Heart right ventricle (tissue), 16 donors: ENCODE results near the gene PTPRM. TPM values are rescaled to one million over a fixed set of nuclear protein-coding genes. Genes with fewer than 3 reads are reported as not detected.

Source experiments
- ATAC-seq, 8 donors: fragments of 200-7000 bp; cut with Tn5 transposase; one replicate each; pipeline ENCODE4 v1.9.1; 2020; ENCODE audit warnings: mild to moderate bottlenecking in 8 of 8, moderate library complexity in 8 of 8, moderate number of reproducible peaks in 1 of 8
- DNase-seq, 2 donors: peaks; one replicate each; pipeline ENCODE4 v3.0.0-alpha.2; 2020
- H3K27ac ChIP-seq, 10 donors: fragments of 200-600 bp; sonication (generic) in 2 of 10; one replicate each; pipeline versions ENCODE4 v1.5.0 to v1.8.0; 2020 to 2022; ENCODE audit warnings: mild to moderate bottlenecking in 3 of 10
- H3K27me3 ChIP-seq, 7 donors: fragments of 200-600 bp; one replicate each; pipeline ENCODE4 v1.8.0; 2021 to 2022; ENCODE audit warnings: mild to moderate bottlenecking in 2 of 7
- H3K36me3 ChIP-seq, 9 donors: fragments of 200-600 bp; sonication (generic) in 1 of 9; one replicate each; pipeline versions ENCODE4 v1.5.0 to v1.8.0; 2020 to 2022; ENCODE audit warnings: mild to moderate bottlenecking in 2 of 9
- H3K4me1 ChIP-seq, 9 donors: fragments of 200-600 bp; sonication (generic) in 1 of 9; one replicate each; pipeline versions ENCODE4 v1.5.0 to v1.8.0; 2020 to 2022; ENCODE audit warnings: mild to moderate bottlenecking in 4 of 9
- H3K4me3 ChIP-seq, 10 donors: fragments of 200-600 bp; sonication (generic) in 2 of 10; one replicate each; pipeline versions ENCODE4 v1.5.0 to v1.8.0; 2020 to 2022; ENCODE audit warnings: mild to moderate bottlenecking in 7 of 10, moderate library complexity in 2 of 10
- H3K9me3 ChIP-seq, 11 donors: fragments of 200-600 bp in 10 of 11; sonication (generic) in 2 of 11; one replicate each; pipeline versions ENCODE4 v1.5.0 to v1.8.0; 2013 to 2022; ENCODE audit warnings: mild to moderate bottlenecking in 2 of 11, control low read depth in 1 of 11, moderate library complexity in 1 of 11
- CTCF ChIP-seq, 9 donors: fragments of 200-600 bp; sonication (generic) in 2 of 9; IDR thresholded peaks; one replicate each; pipeline versions ENCODE4 v1.5.0 to v1.8.0; 2021 to 2022; ENCODE audit warnings: antibody characterized with exemption in 9 of 9, mild to moderate bottlenecking in 5 of 9, moderate library complexity in 1 of 9
- WGBS, 2 donors: extraction: QIAGEN DNeasy Blood & Tissue Kit; methylation state at CpG; one replicate each; pipeline ENCODE4 v1.1.7; 2013; ENCODE audit warnings: inconsistent platforms in 1 of 2; 5-methylcytosine and 5-hydroxymethylcytosine counted together
- intact Hi-C, 10 donors: fragments of 100-400 bp; cut with DNase I; formaldehyde crosslinking; loops; one replicate each; pipeline versions ENCODE4 v1.11.1 to v1.14.2; 2022
- polyA plus RNA-seq, 2 donors: library from polyadenylated mRNA; stranded (reverse); fragments of 200-250 nt; gene quantifications; one replicate each; pipeline ENCODE4 v1.2.3, GENCODE V29; 2013
- total RNA-seq, 10 donors: library from RNA; stranded (reverse); fragmentation: NEBNext Ultra II Directional in 3 of 10; extraction: Animal tissue kit (Norgen Biotek cat#: 25700) in 3 of 10; gene quantifications; one replicate each; pipeline versions ENCODE4 v1.2.1 to v1.2.4, GENCODE V29; 2021 to 2023
- donor health status: Arrhythmogenic right ventricular cardiomyopathy.
- donor health status: ischemic (EF 13 %, LVEDD 7.1; RV severe dilation, severe dysfunction).
- donor health status: healthy with polysubstance abuse.
- donor health status: DM: no; HTN: yes; CAD: no.
- donor health status: DM: no; HTN: no; CAD: no.
- donor health status: ischemic (EF 25% LVEDD 6.9; RV normal size, moderate dysfunction).
- donor health status: ischemic (EF 25% LVEDD 5.7; RV mildly dilated, moderate dysfunction).
- donor health status: healthy.
- donor health status: DM: yes; HTN: yes; CAD: no.
- donor health status: Ischemic cardiomyopathy.
- donor health status: ischemic (EF 35%, LVEDD 5.7; RV mildly dilated, moderate dysfunction).
- donor health status: nonischemic (EF 11% LVEDD 7.7; RV severe dilation, severe dysfunction).
- donor health status: DM: yes; HTN: yes; CAD: no.
- donor health status: PGD.
- donor health status: ischemic (EF 29% LVEDD 5.4; RV normal size, mild dysfunction).
- donor health status: nonischemic (EF 23%, LVEDD 6.1; RV moderate dilation, normal function).

Gene PTPRM
- total and polyA plus RNA-seq, 12 donors, result 81.7 to 170 (median 132) TPM

GRCh38 chr18:8301427-8302172 is 734.5 kb downstream of the PTPRM start:
- Histone ChIP-seq H3K27ac (no peak overlapping the region), H3K9me3 (no peaks in the 10 kb centered on the region), H3K4me1 (peaks cover 0 to 8% (median 0%) of the 10 kb centered on the region in 9 donors), H3K36me3 (peaks cover 0 to 75% (median 12%) of the 10 kb centered on the region in 9 donors), H3K4me3 (no peak overlapping the region), H3K27me3 (no peaks in the 10 kb centered on the region)
- no peak for TF ChIP-seq CTCF (IDR thresholded peaks at IDR 0.05)
- intact Hi-C loops, result no loop called here
- WGBS, 2 donors, result 84 to 86% methylated on average over 10 of the region's 10 CpGs
- DNase-seq (no peak), ATAC-seq (peak in 1 of 8 donors; percentile 63)

GRCh38 chr18:8303151-8303755 is 736.1 kb downstream of the PTPRM start:
- Histone ChIP-seq H3K27me3 (no peaks in the 10 kb centered on the region), H3K36me3 (peaks cover 0 to 75% (median 3%) of the 10 kb centered on the region in 9 donors), H3K27ac (no peak overlapping the region), H3K4me3 (no peak overlapping the region), H3K9me3 (peaks cover 0 to 5% (median 0%) of the 10 kb centered on the region in 11 donors), H3K4me1 (peaks cover 0 to 8% (median 0%) of the 10 kb centered on the region in 9 donors)
- intact Hi-C loops, result no loop called here
- ATAC-seq, result no peak
- DNase-seq, result no peak
- WGBS, 2 donors, result 94 to 95% methylated on average over 7 of the region's 7 CpGs
- no peak for TF ChIP-seq CTCF (IDR thresholded peaks at IDR 0.05)

GRCh38 chr18:8307960-8308359 is 740.8 kb downstream of the PTPRM start:
- H3K4me3 ChIP-seq, result no peak overlapping the region
- no peaks in the 10 kb centered on the region for H3K27me3 ChIP-seq
- DNase-seq (no peak), ATAC-seq (no peak)
- peaks cover 0 to 40% (median 0%) of the 10 kb centered on the region in 9 donors for H3K36me3 ChIP-seq
- no peak for TF ChIP-seq CTCF (IDR thresholded peaks at IDR 0.05)
- no peaks in the 10 kb centered on the region for H3K4me1 ChIP-seq
- peaks cover 0 to 5% (median 0%) of the 10 kb centered on the region in 11 donors for H3K9me3 ChIP-seq
- no peak overlapping the region for H3K27ac ChIP-seq
- intact Hi-C loops, result no loop called here

GRCh38 chr18:8313043-8313442 is 745.9 kb downstream of the PTPRM start:
- no peaks in the 10 kb centered on the region for H3K27me3 ChIP-seq
- 89 to 90% methylated on average over 2 of the region's 2 CpGs for WGBS, 2 donors
- intact Hi-C loops, result loop anchor here in 2 of 10 donors (10.0 kb wide), 1 partner anchor 58 kb away; no protein-coding TSS in a partner anchor
- no peaks in the 10 kb centered on the region for H3K4me1 ChIP-seq
- DNase-seq (no peak), ATAC-seq (no peak)
- H3K36me3 ChIP-seq, result peaks cover 0 to 53% (median 5%) of the 10 kb centered on the region in 9 donors
- H3K9me3 ChIP-seq, result no peaks in the 10 kb centered on the region
- no peak overlapping the region for H3K27ac ChIP-seq
- no peak overlapping the region for H3K4me3 ChIP-seq
- TF ChIP-seq CTCF (IDR thresholded peaks at IDR 0.05), result no peak
